ENCODE results near the gene ALDH1B1.

Gene ALDH1B1

DNA sequence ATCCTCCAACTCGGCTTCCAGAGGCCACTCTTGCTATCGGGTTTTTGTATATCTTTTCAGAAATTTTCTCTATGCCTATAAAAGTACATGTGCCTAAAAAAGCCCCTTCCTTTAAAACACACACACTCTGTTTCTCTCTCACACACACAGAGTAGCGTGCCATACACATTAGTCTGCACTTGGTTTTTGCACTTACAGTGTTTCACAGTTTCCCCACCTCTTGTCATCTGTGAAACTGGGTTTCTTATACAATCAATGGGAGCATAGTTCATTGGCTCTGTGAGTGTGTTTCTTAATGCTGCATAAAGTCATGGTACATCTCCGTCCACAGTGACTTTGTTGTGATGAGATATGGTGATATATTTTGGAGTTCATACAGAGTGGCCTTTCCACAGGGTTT is 32.4 kb downstream of the ALDH1B1 start:
- DNase-seq = no peak
- intact Hi-C loops (cut with DNase I) = no loop called here

GRCh38 chr9:38428062-38428461 is 35.6 kb downstream of the ALDH1B1 start:
- intact Hi-C loops (cut with DNase I) = no loop called here
- DNase-seq = peak in 1 of 42 donors; percentile 25

DNA sequence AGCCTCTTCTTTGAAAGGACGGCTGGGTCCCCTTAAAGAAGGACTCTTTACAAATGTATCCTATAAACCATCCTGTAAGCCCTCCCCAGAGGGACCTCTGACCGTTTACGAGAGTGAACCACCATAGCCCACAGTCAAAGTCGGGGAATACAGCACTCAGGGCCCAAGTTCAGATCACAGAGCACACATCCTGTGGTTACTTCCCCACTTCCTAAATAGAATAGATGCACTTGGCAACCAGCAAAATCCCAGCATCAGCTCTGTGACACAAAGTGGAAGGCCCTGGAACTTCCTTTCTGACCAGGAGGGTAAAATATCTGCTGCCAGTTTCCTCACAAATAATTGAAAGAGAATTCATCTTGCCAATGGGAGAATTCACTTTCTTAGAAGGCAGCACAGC is 38.6 kb downstream of the ALDH1B1 start:
- peak in 1 of 42 donors; percentile 19 for DNase-seq
- intact Hi-C loops (cut with DNase I) = no loop called here

DNA sequence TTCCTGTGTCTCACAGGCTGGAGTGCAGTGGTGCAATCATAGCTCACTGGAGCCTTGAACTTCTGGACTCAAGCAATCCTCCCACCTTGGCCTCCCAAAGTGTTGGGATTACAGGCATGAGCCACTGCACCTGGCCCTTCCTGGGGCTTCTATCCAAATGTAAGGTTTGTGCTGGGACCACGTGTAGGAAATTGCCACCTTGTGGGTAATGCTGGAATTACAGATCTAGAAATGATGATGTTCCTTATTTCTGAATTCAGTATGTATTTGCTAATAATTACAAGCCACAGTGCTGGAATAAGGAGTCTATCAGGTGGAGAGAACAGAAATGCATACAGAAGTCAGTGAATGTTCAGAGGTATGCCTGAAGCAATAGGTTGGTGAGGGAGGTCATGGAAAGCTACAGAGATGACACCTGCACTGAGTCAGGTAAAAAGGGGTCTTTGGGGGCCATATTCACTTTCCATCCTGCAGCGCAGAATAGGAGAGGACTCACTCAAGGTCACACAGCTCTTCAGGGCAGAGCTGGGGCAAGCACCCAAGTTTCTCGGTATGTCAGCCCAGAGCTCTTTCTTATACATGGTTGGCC is 40.5 kb downstream of the ALDH1B1 start:
- intact Hi-C loops (cut with DNase I) = no loop called here
- DNase-seq = peak in 1 of 42 donors; percentile 39

GRCh38 chr9:38434365-38434764 is 41.9 kb downstream of the ALDH1B1 start:
- intact Hi-C loops (cut with DNase I) = no loop called here
- DNase-seq = no peak

GRCh38 chr9:38434853-38435252 is 42.4 kb downstream of the ALDH1B1 start:
- intact Hi-C loops (cut with DNase I) = no loop called here
- DNase-seq = no peak

DNA sequence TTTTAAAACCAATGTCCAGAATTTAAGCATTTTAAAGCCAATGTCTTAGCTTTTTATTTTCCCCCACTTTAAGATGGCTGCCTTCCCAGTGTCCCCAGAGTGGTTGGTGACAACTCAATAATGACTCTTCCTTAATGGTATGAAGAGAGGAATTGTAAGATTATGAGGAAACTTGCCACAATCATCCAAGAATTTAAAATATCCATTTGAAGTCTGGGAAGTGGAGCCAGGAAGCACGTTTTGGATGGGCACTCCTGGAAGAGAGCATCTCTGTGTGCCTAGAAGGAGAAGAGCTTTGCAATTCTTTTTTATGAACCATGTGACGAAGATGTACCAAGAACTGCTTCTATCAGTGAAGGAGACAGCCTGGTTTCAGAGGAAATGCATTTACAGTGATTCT is 43.0 kb downstream of the ALDH1B1 start:
- no peak for DNase-seq
- intact Hi-C loops (cut with DNase I) = no loop called here

DNA sequence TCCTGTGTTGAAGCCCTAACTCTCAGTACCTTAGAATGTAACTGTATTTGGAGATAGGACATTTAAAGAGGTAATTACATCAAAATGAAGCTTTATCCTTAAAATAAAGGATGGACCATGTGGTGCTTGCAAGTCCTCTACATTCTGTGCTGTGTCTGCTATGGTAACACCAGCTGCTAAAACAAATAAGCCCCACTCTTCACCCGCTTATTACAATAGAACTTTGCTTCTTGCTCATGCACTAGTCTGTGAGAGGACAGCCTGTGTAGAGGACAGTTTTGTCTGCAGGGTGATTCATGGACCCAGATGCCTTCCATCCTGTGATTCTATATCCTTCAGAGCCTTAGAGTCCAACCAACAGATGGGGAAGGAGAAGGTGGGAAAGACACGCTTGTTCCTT is 44.2 kb downstream of the ALDH1B1 start:
- DNase-seq = no peak
- intact Hi-C loops (cut with DNase I) = no loop called here

- DNase-seq = no peak
- intact Hi-C loops (cut with DNase I) = no loop called here
These were observed 44.8 kb downstream of the ALDH1B1 start for GRCh38 chr9:38437193-38437823.

DNA sequence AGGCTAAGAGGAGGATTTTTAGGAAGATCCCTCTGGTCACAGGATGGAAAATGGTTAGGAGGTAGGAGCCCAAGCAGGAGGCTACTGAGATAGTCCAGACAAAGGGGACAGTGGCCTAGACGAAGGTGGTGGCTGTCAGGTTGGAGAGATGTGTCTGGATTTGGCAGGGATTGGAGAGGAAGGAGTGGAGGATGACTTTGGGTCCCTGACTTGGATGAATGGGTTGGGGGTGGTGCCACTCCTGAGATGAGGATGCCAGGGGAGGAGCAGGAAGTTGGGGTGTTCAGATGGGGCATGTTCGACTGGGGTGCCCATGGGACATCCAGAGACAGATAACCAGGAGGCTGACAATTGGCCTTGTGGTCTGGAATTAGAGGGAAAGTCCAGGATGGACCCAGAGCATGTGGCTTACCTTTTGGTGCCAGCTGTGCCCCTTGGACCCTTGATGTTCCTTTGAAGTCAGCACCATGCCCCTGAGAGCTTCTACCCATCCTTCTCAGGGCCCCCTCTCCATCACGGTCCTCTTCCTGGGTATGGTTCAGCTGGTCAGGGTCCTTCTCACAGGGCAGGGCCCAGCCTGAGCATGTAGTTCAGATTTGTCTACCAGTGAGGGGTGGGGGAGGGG is 46.9 kb downstream of the ALDH1B1 start:
- intact Hi-C loops (cut with DNase I) = no loop called here
- no peak for DNase-seq

DNA sequence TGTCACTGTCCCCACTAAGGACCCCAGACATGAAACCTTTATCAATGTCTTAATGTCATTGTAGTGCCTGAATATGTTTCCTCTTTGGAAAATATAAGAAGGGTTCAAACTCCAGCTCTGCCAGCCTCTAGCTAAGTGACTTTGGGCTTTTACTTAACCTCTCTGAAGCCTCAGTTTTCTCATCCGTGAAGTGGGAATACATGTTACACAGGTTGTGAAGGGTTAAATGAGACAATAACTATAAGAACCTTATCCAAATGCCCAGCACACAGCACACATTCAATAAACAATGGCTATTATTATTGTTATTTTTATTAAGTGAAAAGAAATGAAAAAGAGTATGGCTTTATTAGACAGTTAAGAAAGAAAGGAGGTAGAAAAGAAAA is 47.4 kb downstream of the ALDH1B1 start:
- no peak for DNase-seq
- intact Hi-C loops (cut with DNase I) = no loop called here

GRCh38 chr9:38440516-38440915 is 48.0 kb downstream of the ALDH1B1 start:
- intact Hi-C loops (cut with DNase I) = no loop called here

GRCh38 chr9:38441347-38442085 is 49.0 kb downstream of the ALDH1B1 start:
- no peak for DNase-seq
- intact Hi-C loops (cut with DNase I) = no loop called here

More at GRCh38 chr9:38440516-38440915, 48.0 kb downstream of the ALDH1B1 start:
- DNase-seq = no peak

- intact Hi-C loops (cut with DNase I) = no loop called here
- DNase-seq = no peak
These were observed 50.1 kb downstream of the ALDH1B1 start for GRCh38 chr9:38442473-38443096.

- intact Hi-C loops (cut with DNase I) = no loop called here
- no peak for DNase-seq
These were observed 50.7 kb downstream of the ALDH1B1 start for GRCh38 chr9:38443181-38443580.

DNA sequence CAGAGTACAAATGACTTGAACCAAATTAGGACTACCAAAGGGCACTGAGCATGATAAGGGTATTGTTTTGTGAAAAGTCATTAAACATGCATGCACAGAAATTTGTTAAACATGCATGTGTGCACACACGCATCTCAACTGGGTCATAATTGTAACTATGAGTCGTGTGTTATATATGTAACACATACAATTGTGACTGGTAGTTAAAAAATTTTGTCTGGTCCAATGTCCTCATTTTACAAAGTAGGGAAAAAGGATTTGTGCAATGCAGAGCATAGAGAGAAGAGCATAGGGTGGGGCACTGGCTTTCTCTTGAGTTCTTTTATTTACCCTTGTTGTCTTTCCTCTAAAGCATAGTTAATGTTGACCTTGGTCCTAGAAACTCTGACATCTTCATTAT is 51.1 kb downstream of the ALDH1B1 start:
- DNase-seq = no peak
- intact Hi-C loops (cut with DNase I) = no loop called here

DNA sequence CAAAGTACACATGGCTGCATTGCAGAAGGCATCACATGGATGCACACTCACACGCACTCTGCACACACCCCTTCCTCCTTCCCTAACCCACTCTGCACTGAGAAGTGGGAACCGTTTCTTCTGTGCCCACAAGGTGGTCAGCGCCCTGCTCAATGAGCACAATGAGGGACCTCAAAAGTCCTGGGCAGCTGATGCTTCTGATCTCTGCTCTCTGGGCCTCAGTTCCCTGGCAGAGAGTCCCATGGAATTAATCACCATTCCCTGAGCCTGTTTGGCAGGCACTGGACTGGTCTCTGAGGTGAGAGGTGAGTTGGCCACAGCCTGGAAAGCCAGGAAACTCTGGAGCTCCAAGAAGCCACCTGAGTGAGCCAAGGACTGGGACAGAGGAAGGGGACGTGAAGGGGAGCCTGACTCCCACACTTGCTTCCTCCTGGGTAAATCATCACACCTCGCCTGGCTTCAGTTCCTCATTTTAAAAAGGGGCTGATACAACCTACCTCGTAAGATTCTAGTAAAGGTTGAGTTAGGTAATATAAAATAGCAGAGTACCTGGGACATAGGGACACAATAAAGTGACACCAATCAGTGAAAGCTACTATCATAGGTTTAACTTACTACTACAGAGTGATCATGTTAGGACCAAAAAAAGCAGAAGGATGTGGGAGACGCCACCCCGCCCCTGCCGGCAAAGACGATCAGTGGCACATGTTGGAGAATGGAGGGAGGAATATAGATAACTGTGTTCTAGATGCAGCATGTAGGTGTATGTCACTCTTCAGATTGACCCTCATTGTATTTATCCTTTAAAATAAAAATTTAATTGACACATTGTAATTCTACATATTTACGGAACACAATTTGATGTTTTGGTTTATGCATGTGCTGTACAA is 52.9 kb downstream of the ALDH1B1 start:
- intact Hi-C loops (cut with DNase I) = no loop called here
- DNase-seq = no peak

DNA sequence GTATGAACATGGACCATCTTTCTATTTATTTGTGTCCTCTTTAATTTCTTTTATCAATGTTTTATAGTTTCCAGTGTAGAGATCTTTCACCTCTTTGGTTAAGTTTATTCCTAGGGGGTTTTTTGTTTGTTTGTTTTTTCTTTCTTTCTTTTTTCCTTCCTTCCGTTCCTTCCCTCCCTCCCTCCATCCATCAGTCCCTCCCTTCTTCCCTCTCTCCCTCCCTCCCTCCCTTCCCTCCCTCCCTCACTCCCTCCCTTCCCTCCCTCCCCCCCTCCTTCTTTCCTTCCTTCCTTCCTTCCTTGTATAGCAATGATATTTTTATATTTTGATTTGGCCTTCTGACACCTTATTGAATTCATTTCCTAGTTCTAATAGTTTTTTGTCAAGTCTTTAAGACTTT is 55.2 kb downstream of the ALDH1B1 start:
- DNase-seq = no peak
- intact Hi-C loops (cut with DNase I) = no loop called here

All from head of caudate nucleus (tissue), 42 donors.